GM19452 (cell line): Measurements from ENCODE around the gene CWC15.
"Not testable (repeated sequence)": the region's sequence is repeated elsewhere in the genome, so short reads cannot be mapped to it uniquely, and the experiment has no call there.

Experiments
- ATAC-seq: cut with Tn5 transposase; IDR thresholded peaks from one replicate; pipeline ENCODE4 v1.9.1; 2021; ENCODE audit not compliant: unreplicated experiment

The CWC15 gene

DNA sequence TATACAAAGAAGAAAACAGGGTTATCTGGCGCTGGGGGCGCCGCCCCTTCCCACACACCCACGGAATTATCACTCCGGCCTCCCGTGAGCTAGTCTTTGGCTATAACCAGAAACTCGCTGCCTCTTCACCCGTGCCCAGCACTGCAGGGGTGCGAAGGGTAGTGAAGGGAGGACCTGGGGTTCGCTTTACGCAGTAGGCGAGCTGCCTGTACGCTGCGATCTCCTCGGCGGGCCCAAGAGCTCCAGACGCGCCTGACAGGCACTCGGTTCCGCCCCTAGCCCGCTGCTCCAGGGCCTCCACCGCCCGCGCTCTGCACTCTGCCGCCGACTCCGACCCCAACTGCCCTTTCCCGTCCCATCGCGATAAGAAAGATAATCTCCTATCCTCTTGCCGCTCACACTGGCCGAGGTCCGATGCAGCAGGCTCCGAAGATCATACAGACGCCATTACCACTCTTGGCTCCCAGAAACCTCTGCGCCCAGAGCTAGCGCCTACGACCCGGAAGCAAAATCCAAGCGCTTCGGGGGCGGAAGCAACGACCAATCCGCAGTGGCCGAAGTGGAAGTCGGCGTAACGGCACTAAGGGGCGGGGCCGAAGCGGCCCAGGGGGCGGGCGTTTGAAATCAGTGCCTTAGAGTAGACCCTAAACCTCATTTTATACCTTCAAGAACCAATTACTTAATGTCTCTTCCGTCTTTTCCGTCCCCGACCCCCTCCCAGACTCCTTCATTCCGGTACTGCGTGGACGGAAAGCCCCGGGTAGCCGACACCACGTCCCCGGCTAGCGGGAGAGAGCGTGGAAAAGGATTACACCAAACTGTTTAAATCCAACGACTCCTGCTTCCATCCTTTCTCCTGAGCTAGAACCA is at the start of gene CWC15, which contains the start of gene KDM4D:
Gene CWC15, minus strand, starts transcription at position 458 of the 870 bp plus-strand sequence. CDS start 1,371 bp downstream, outside the sequence.
Gene KDM4D, plus strand, starts transcription at position 611 of the 870 bp plus-strand sequence. CDS start 23,664 bp downstream, outside the sequence.
- peak; percentile 100 for ATAC-seq

DNA sequence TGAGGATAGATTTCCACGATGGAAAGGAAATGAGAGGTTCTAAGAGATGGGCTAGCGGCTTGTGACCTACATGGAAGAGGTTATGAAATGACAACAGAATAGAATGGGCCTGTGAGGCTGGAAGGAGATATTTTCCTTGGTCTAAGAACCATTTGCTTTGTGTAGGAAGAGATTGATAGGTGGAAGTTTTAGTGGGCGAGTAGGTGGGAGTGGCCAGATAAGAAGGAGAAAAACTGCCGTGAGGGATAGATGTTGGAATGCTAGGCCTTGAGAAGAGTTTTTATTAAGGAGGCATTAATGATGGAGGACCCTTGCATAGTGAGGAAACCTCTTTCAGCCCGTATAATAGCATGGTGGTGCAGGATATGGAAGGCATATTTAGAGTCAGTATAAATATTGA is 48.1 kb upstream of the CWC15 start:
- not testable (repeated sequence) for ATAC-seq

DNA sequence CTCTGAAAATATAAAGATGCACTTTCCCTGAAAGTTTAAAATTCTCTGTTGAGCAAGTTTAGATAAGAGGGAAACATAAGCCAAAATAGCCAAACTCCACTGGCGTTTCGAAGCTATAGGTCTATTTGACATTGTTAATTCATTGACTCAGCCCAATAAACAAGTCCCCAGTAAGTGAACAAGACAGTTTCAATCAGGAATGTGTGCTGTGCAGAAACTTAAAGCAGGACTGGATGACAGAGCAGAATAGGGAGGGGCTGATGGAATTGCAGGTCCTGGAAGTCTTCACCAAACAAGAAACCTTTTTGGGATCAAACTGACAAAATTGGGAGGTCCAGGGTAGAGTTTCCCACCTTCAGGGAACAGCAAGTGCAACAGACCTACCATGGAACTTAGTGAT is 42.8 kb upstream of the CWC15 start:
- no peak for ATAC-seq

DNA sequence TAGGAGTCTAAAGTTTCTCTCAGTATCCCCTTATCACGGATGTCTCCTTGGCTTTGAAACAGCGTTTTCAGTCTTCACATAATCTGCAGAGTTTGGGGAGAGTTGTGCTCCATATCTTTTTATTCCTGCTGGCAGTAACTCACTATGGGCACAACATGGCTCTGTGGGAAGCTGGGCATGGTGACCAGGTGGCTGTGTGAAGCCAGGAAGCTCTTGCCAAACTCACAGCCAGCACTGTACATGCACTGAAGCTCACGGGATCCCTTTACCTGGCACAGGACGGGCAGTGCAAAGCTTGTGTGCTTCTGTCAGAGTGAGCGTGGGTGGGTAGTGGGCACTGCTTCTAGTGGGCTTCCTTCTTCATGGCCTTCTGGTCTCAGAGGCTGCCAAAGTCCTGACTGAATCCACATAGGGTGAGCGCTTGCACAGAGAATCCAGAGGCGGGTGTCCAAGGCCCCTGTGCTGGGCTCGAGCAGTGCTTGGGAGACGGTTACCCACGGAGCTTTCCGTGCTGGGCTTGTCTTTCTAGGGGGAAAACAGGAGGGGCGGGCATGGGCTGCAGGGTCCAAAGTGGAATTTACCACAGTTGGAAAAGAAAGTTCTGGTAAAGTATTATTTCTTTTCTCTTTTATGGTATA is 40.9 kb upstream of the CWC15 start:
- no peak for ATAC-seq

DNA sequence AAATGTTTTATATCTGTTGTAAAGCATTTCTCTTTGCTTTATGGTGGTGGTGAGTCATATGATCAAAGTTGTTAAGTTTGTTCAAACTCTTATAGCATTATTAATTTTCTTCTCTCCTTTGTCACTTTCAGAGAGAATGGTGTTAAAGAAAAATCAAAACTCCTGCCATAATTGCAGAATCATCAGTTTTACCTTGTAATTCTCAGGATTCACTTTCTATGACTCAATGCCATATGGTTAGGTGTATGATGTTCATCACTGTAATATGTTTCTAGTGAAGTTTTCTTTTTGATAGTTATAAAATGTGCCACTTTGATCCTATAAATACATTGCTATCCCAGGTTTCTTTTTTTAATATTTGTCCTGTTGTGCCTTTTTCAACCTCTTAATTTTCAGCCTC is 38.0 kb upstream of the CWC15 start:
- ATAC-seq = no peak

DNA sequence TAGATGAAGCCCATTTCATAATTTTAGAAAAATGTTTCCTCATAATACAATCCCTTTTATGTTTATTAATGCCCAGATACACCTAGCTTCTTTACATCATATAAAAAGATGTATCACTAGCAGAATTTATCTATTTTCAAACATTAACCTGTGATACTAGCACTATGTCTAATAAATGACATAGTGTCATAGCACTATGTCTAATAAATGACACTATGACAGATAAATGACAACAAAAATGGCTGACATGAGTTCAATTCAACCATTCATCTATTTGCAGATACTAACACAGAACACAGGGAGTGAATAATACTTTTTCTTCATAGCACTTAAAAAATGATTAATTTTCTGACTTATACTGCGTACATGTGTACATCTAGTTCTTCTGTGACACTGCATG is 32.3 kb upstream of the CWC15 start:
- ATAC-seq = no peak

DNA sequence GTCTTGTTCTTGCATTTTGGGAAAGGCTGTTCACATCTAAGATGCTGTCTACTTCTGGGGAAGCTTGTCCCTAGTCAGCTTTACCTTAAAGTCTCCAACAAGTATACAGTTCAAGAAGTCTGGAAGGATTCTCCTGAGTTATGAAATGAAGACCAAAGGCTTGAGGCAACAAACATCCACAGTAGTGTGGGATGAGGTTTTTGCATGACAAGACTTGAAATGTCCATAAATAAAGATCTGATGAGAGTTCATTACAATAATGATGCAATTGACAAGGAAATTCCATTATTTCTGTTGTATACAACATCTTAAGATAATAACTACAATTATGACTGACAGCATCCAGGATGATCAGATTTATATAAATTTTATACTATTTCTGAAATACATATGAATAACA is 30.4 kb upstream of the CWC15 start:
- no peak for ATAC-seq

DNA sequence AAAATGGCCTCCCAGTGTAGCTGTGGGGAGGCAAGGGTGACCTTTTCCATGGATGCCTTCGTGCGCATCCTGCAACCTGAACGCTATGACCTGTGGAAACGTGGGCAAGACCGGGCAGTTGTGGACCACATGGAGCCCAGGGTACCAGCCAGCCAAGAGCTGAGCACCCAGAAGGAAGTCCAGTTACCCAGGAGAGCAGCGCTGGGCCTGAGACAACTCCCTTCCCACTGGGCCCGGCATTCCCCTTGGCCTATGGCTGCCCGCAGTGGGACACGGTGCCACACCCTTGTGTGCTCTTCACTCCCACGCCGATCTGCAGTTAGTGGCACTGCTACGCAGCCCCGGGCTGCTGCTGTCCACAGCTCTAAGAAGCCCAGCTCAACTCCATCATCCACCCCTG is 24.9 kb upstream of the CWC15 start:
- no peak for ATAC-seq

DNA sequence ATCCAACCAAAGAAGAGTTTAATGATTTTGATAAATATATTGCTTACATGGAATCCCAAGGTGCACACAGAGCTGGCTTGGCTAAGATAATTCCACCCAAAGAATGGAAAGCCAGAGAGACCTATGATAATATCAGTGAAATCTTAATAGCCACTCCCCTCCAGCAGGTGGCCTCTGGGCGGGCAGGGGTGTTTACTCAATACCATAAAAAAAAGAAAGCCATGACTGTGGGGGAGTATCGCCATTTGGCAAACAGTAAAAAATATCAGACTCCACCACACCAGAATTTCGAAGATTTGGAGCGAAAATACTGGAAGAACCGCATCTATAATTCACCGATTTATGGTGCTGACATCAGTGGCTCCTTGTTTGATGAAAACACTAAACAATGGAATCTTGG is 24.1 kb upstream of the CWC15 start:
- no peak for ATAC-seq

DNA sequence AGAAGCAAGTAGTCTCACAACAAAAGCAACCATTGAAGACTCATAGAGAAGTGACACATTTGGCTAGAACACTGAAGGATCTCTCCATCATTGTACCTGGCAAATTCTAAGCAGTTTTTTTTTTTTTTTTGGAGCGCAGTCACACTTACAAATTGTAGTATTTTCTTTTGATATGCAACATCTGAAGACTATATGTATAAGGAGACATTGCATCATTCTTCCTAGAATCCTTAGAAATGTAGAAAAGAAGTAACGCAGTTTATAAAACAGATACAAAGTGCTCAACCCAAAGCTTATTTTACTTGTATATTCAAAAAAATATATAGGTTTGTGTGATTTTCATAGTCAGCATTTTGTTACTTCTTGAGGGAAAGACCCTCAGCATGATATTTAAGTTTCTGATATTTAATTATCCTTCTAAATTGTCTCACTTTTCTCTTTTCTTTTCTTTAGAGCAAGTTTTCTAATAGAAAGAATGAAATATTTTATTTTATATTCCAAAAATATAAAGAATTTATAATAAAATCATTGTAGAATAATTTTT is 20.1 kb upstream of the CWC15 start:
- ATAC-seq = no peak

DNA sequence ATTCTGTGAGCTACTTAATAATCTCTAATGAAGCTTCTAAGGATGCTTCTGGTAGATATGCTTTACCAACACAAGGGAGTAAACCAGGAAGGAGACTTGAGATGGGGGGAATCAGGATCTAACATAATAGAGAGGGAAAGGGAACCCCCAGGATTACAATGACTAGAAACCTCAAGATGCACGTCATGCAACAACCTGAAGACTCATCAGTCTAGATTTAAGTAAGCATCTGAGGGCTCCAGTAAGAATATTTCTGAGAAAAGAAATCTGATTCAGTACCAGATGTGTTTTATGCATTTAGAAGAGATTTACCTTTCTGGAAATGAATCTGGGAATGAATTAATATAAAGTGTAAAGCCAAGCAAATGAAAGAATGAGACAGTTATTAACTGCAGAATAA is 15.4 kb upstream of the CWC15 start:
- no peak for ATAC-seq

DNA sequence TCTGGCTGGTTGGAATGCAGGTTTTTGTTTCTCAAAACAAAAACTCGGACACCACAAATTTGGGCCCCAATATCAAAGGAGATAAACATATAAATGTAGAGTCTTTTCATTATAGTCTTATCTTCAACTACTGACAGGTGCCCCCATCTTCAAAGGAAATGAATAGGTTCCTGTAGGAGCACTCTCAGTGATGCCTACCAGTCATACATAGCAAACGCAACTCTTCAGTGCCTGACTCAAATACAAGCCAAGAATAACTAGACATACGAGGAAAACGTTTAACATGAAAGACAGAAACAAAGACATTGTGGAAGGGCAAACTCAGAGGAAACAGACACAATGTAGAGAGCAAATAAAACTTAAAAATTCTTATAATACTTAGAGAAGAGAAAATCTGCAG is 14.0 kb upstream of the CWC15 start:
- ATAC-seq = no peak

DNA sequence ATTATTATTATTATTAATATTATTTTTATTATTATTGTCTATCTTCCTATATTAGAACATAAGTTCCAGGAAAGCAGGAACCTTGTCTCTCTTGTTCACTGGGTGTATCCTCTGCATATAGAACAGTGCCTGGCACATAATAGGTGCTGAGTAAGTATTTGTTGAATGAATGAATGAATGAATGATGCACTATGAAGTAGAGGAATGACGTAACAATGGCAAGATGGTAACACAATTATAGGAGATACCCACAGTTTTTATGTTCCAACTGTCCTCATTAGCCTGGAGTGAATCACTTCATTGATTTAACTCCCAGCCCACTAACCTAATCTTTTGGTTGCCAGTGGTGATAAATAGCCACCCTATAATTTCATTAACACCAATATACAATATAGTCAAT is 2.2 kb upstream of the CWC15 start:
- ATAC-seq = no peak

DNA sequence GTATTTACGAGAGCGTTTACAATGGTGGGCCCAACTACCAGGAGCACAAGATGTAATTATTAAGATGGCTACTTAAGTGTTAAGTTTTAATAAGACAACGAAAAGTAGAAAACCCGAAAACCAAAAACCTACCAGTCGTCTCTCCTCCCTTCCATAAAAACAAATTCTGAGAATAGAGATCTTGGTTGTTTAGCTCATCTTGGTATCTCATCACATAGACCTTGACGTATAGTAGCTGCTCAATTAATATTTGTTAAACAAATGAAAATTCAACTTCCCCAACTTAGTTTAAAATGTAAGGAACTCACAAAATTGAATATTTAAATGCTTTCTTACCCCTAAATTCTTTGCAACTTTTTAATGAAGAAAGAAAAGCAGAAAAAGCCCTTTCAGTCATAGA is 822 bp upstream of the CWC15 start:
- ATAC-seq = no peak

DNA sequence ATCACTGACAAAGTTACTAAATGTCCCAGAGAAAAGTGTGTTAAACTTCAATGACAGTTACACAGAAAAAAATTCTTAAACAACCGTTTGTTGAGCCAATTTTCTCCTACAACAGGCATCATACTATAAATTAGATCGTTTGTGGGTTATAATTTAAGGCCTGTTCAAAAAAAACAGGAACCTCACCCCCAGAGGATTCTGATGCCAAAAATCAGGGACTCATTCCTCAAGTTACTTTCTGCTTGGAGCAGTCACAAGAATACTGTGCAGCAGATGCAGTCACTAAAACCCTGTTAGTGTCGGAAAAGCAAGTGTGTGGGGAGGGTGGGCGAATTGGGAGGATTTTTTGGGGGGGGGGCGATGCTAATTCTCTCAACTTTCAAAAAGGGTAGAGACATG is 657 bp downstream of the CWC15 start:
- ATAC-seq = no peak

DNA sequence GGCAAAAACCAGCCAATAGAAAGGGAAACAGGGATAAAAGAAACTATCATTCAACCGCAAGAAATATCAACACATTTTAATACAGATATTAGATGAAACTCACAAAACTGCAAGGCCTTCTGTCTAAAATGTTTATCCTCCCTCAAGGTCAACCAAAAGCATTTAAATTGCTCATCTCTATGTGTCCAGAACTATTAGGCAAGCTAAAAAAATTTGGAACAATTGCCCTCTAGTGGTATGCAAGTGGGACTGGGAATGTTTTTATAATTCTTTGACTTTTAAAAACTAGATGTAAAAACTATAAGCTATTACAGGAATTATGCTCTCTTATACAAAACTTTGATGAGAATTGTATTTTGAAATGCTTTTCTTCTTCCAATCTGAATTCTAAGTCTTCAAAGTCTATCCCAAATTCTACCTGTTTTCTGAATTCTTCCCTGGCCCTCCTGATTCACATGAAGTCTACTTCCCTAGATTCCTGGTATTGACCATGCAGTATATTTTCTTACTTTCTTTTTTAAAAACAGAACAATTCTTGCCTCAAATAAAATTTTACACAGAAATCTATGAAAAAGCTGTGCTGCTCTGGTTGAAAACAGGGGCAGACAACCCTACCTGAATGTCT is 4.9 kb downstream of the CWC15 start:
- ATAC-seq = no peak

DNA sequence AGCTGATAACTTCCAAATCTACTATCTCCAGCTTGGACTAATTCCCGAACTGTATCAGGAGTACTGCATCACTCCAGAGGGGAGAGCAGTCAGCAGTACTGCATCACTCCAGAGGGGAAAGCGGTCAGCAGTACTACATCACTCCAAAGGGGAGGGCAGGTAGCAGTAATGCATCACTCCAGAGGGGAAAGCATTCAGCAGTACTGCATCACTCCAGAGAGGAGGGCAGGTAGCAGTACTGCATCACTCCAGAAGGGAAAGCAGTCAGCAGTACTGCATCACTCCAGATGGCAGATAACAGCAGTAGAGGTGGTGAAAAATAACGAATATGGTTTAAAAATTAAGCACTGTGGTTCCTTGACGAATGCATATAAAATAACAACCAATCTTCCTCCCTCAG is 8.4 kb downstream of the CWC15 start:
- ATAC-seq = no peak

DNA sequence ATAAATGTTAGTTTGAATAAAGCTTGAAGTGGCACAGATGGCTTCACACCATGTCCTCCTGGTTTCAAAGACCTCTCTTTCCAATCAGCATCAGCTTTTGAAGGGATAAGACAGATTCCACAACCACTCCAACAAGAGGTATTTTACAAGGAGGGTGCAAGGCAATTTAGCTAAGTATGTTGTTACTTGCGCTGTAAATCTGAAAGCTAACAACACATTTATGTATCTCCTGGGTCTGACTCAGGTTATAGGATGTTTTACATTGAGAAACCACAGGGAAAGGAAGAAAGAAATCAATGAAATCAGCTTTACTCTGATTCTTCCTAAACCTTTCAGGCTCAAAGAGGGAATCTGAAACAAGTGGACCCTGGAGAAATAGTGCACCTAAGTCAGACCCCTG is 12.1 kb downstream of the CWC15 start:
- ATAC-seq = no peak

DNA sequence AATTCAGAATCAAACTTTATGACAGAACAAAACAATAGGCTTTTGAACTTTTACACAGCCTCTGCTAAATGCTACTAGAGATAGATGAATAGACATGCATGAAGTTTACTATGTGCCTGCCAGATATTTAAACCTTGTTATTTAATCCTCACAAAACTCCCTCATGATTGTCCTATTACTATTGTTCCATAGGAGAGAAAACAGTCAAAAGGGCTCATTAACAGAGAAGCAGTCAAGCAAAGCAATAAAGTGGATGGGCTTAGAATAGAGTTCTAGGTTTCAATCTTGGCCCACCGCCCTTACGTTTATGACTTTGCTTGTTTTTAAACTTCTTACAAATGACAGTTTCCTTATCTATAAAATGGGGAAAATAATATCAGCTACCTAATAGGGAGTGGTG is 12.9 kb downstream of the CWC15 start:
- no peak for ATAC-seq

DNA sequence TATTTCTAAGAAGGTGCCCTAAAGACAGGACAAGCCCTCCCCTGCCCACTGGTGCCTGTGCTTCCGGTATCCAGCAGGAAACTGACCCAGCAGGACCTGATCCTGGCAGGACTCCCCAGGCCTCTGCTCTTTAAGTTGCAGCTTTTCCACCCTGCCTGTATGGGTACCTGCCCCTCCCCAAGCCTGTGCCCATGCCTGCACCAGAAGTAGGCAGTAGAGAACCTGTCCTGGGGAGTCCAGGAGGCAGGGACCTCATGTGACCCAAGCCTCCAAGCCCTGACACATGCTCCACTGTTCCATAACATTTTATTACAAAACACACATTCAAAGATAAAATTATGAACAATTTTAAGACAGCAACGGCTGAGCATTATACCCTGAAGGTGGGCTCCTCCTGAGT is 14.2 kb downstream of the CWC15 start:
- ATAC-seq = no peak

DNA sequence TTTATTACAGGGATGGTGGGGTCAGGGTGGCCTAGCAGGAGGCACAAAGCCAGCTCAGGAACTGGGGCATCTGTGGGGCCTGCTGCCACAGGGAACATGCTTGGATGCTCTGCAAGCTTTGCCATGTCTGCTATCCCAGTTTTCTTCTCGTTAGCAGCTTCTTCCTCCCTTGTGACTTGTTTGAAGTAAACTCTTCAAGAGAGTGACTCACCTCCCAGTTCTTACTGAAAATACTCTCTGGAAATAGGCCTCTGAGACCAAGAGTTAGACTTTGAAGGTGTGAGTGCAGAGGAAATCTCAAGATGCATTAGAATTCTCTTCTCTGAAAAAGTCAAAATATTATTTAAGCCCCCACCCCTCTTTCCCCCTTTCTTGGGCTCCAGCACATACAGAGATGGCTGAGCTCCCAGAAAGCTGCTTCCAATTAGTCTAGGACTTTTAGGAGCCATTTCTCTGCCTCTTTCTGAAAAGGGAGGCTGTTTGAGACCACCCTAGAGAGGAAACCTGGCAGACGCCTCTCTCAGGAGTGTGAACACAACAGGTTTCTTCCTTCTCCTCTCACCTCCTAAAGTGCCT is 15.1 kb downstream of the CWC15 start:
- no peak for ATAC-seq
